GM19239 (cell line): ENCODE results near the gene PTPRM.

Experiments
- DNase-seq: peaks from one replicate; pipeline ENCODE4 v3.0.0; 2011; ENCODE audit warnings: low spot score; ENCODE audit not compliant: insufficient read length
- FAIRE-seq: peaks from 2 replicates; lab custom pipeline; 2011; peaks lifted over from hg19 to GRCh38; lab: Jason Lieb, UNC

The PTPRM gene

DNA sequence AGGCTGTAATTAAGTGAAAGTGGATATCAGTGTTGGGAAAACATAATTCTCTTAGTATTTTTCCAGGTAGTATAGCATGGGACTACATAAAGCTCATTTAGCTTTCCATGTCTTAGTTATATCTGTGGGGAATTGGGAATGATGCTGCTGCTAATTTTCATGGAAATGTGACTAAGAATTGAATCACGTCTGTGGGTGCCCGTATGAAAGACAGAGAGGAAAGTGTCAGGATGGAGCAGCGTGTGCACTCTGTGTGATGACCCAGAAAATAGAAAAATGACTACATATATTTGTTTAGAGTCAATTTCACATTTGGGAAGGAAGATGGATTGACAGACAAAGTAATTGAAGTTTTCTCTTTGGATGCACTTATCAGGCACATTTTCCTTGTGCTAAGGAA is 212.1 kb downstream of the PTPRM start:
- no peak for DNase-seq
- FAIRE-seq, result no peak

DNA sequence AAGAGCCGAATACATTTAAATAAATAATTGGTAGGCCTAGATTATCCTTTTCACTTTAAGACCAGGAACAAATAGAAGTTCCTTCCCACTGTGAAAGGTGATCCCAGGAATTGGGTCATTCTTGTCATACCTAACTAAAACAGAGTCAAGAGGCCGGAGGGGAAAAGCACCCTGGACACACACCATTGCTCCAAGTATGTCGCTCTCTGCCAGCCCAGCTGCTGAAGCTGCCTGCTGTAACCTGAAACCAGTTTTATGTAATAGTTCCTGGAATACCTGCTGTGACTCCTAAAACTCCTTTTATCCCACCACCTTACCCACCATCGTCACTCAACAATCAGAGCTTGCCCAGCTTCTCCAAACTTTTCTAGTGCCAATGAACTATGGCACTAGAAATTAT is 217.1 kb downstream of the PTPRM start:
- DNase-seq (no peak), FAIRE-seq (no peak)

DNA sequence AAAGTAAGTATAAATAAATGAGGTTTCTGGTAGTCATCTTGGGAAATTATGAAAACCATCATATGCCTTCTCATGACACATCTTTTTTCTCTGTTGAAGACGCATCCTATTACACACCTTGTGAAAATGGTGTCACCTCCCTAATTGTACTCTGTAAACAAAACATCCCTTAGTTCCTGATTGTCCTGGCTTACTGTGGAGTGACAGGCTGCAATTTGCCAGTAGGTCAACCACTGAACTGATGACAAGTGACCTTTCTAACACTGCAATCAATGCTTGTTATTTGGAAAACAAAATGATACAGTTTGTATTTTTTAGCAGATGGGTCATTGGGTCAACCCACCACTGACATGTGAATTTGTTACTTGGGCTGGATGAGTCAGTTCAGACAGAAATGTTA is 219.5 kb downstream of the PTPRM start:
- no peak for DNase-seq
- FAIRE-seq, result no peak

DNA sequence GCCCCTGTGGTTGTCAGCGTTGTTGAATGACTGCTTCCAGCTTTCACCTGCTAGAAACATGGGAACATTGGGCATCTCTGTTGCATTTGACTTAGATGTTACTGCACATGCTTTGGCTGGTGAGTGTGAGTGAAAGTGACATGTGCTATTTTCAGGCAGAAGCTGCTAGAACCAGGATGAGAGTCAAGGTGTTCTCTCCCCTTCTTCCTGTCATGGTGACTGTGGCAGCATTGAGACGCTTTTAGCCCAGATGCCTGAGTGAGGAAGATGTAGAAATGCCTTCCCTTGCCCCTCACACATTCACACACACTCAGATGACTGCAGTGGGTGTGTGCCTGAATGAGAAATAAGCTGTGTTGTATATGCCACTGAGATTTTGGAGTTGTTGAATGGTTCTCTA is 220.2 kb downstream of the PTPRM start:
- DNase-seq (no peak), FAIRE-seq (no peak)

DNA sequence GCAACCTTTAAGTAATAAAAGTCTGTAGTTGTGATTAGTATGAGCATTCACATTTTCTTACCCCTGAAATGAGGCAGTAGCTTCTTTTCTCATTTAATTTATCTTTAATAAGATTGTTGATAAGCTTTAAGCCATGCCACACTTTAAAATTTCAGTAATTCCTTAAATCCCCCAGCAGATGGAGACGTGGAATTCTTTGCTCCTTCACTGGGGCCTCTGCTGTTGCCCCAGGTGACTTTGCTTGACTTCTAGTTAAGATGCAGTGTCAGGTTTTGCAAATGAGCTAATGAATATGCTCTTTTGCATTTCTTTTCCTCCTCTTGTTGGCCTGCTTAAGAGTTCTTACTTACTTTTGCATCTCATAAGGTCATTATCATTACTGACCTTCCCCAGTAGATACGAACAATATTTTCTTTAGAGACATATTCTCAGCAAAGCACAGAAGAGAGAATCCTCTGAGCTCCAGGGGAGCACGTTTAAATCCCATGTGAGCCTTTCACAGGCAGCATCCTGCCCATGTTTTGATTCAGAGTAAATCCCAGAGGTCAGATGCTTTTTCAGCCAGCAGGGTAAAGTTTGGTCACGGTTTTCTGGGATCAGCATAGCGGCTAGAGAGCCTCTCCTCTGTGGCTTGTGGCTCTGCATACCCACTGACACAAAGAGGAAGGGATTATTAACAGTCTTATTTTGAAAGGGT is 222.9 kb downstream of the PTPRM start:
- DNase-seq (no peak), FAIRE-seq (no peak)

DNA sequence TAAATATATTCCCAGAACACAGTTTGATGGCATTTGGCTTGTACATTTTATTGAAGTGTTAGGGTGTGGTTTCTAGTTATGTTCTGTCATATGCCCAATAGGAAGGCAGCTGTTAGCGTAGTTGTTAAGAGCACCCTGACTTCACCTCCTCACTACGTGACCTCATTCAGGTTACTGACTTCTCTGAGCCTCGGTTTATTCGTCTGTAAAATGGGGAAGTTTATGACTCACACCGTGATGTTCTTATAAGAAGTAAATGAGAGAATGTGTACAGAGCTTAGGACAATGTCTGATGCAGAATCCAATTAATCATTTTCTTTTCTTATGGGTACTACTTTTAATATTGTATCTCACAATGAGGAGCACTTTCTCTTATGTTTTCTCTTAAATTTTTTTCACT is 226.0 kb downstream of the PTPRM start:
- no peak for FAIRE-seq
- no peak for DNase-seq

DNA sequence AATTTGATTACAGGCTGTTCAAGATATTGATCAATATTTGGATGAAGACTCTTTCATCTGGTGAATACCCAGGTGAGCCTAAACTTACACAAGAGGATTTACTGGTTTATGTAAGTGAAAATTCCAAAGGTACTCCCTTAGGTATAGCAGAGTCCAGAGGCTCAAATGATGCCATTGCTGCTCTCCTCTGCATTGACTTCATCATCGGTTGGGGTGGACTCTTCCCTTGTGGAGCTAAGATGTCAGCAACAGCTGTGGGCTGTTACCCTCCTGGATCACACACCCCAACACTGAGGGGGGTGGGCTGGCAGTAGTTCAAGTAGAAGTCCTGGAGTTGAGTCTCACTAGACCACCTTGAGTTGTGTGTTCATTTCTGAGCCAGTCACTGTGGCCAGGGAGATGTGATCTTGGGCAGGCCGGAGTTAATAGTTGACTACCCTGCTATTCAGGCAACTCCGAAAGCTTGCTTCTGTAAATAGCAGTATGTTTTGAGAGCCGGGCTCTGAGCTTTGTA is 236.9 kb downstream of the PTPRM start:
- FAIRE-seq (no peak), DNase-seq (no peak)

DNA sequence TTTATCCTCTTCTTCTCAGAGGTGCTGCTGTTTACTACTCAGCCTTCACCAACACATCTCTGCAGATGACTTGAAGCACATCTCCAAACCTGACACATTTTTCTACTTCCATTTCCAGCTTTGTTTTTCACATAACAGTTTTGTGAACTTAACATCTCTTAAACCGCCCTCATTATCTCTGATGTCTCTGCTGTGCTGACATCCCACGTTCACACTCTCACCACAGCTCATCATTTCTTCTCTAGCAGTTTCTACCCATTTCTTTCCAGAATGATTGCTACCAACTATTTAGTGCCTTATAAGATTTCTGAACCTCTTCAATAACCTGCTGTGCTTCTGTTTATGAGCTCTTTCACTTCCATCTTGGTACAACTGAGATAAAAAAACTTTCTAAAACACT is 238.0 kb downstream of the PTPRM start:
- DNase-seq, result no peak
- FAIRE-seq, result no peak

DNA sequence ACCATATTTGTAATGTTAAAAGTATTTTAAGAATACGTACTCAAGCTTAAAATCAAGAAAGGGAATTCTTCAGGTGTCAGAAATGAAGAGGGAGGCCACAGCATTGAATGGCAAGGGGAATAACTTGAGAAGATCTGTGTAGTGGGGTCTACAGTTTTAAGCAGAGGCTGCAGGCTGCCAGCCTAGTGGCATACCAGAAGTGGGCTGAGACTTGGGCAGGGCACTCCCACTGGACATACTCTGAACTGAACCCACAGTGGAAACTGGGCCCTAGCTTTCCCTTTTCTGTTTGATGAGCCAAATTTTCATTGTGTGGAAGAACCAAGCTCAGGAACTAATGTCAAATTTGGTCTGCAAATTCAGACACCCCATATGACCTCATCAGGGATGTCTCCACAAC is 238.8 kb downstream of the PTPRM start:
- DNase-seq, result no peak
- FAIRE-seq, result no peak

DNA sequence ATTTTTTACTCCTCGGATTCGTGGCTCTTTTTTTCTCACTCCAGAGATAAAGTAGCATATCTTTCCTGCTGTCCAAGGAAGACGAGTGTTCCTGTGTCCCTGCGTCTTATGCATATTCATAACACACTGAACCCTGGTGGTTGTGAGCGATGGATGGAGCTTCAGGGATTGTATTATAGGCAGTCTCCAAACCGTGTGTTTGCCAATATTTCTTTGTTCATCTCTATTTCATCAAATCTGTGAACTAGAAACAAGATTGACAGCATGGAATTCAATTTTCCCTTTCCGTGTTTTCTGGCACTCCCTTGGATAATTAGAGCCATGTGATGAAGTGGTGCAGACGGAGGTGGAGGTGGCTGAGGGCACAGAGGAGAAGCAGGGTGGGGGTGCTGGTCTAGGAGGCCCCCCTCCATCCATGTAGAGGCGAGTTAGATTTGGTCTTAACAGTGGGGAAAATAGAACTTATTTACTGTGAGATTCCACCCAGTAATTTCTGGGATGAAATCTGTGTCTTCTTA is 240.9 kb downstream of the PTPRM start:
- FAIRE-seq, result no peak

DNA sequence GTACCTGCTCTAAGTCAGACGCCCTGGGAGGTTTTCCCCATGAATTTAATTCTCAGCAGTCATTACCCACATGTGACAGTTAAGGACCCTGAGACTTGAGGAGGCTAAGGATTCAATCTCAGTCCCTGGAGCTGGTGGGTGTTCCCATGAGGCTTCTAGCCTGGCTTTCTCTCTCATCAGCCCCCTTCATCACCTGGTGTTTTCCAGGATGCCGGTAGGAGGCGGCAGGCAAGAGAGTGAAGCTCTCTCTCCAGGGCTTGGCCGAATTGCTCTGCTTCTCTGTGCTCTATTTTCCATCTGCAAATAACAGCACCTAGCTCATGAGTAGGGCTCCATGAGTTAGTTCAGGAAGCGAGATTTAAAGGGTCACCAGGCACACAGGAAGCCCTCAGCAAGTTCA is 241.9 kb downstream of the PTPRM start:
- FAIRE-seq, result no peak
- no peak for DNase-seq

More for the DNA sequence above, 240.9 kb downstream of the PTPRM start:
- DNase-seq, result no peak

DNA sequence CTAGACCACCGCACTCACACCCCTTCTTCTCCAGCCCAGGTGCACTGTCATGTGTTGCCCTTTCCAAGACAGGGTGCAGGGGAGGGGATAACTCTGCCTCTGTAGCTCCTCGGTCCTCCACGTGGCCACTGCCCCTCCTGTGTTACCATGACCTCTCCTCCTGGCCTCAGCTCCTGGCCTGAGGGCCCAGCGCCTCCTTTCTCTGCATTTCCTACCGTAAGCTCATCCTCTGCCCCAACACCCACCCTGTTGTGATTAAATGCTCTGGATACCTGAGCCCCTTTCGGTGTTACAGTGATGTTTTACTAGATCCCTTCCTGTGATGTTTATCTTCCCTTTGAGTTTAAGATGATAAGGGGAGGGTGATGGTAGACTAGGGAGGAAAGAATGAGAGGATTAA is 242.3 kb downstream of the PTPRM start:
- no peak for DNase-seq
- FAIRE-seq, result no peak

DNA sequence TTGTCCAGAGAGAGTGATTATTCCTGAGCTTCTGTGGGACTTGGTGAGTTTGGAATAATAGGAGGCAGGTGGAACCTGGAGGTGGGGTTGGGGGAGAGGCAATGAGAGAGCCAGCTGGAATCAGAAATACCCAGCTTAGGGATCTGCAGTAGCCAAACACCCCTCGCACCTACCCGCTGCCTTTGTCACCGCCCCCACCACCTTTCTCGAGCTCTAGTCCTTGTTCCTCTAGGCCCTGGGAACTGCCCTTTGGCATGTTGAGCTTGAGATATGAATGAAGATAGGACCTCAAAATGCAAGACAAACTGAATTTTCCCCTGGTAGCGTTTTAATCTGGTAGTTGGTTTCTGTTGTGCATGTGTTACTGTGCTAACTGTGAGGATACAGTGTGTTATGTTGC is 242.9 kb downstream of the PTPRM start:
- DNase-seq (no peak), FAIRE-seq (no peak)

DNA sequence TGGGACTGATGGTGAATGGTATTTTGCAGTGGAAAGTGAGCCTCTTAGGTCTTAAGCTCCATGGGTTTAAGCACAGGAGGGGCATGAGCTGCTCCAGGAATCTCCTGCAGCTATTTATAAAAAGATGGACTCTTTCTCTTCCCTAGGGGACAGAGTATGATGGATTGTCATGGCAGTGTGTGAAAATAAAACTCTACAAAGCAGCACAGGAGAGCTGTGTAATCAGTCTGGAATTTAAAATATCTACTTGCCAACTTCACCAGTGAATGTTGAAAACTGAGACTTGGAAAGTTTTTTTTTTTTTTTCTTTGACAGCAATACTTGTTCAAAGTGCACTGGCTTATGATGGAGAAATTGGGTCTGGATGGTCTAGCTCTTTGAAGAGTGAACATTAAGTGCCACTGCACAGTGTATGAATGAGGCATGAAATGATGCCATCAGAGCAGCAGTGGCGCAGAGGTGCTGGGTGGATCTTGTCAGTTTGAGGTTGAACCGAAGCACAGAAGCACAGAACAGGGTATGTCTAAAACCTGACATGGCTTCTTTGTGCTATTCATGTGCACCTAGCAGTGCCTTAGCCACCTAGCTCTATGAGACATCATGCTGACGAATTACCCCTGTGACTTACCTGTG is 245.4 kb downstream of the PTPRM start:
- DNase-seq (no peak), FAIRE-seq (no peak)

DNA sequence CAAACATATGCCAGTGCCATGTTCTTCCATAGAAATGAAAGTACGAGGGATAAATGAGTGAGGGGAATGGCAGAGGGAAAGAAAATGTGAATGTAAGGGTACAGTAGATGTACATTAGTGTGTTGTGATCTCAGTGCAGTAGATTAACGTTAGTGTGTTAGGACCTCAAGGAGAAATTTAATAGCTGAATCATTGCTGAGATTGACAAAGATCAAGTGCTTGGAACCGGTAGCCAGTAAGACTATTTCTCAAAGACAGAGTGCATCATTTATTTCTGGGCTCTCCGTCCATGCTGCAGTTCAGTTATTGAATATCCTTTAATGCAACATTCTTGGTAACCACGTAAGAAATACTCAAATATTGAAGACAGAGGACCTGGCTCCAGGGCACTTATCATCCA is 246.0 kb downstream of the PTPRM start:
- FAIRE-seq (no peak), DNase-seq (no peak)

DNA sequence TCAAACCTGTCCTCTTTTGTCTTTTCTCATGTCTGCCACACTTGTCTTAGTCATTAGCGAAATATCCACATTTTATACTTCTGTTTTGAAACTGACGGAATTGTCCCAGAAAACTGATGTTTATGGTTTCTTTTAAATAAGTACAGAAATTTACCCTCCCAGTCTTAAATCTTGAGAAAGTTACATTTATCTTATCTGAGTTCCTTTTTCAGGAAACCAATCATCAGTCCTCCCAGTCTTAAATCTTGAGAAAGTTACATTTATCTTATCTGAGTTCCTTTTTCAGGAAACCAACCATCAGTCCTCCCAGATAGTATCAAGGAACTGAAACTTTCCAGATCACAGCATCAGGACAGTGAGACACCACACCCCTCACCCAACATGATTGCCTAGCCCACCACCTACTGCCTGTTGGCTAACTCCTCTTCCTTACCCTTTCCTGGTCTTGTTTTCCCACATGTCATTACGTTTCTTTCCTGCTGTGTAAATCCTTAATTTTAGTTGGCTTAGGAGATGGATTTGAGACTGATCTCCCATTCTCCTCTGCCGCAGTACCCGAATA is 247.7 kb downstream of the PTPRM start:
- DNase-seq, result no peak
- FAIRE-seq, result no peak

DNA sequence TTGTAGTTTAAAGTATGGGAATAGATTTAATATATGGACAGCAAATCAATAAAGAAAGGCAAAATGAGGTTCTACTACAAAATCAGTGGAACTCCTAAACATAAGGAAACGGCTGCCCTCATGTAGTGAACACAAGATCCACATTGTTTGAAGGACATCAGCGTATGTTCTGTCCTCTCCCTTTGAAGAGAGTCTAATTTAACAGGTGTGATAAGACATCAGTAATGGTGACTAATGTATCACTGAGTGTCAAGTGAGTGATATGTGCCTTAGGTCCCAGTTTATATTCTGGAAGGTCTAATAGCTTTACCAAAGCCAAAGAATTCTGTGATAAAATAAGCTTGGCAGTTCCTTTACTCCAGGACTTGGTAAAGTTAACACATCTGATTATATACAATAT is 248.7 kb downstream of the PTPRM start:
- no peak for DNase-seq
- no peak for FAIRE-seq

DNA sequence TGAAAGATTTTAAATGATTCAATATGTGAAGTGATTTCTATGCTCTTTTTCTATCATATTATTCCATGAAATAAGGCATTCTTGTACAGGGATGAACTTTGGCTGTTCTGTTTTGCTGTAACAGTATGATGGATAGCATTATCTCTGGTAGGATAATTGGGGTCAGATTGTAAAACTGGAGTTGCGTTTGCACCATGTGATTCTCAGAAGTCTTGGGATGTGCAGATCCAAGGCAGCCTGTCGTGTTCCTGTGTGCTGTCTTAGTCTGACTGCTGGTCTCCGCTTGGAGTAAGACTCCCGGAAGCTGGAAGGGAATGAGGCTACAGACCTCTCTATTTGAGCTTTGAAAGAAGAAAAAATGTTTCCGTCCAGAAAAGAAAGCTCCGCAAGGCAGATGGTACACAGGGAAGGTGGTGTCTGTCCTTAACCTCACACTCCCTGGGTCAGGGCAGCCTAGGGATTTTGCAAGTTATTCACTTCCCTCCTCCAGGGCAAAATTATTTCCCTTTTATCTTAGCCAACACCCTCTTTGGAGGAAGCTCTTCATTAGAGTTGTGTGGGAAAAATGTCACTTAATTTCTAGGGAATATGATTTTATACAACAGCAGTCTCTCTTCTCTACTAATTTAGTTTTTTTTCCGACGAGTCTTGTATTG is 250.6 kb downstream of the PTPRM start:
- no peak for DNase-seq
- FAIRE-seq, result no peak

DNA sequence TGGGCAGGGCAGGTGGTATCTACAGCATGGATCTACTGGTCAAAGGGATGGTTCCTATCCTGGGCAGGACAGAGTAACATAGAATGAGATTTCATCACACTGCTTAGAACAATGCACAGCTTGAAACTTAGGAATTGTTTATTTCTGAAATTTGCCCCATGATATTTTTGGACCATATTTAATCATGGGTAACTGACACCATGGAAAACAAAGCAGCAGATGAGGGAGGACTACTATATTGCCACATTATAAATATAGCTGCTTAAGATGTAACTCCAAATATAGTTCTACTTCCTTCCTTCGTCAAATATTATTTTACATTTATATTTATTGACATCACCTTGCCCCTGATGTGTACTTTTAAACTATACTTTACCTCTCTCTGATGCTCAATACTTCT is 254.7 kb downstream of the PTPRM start:
- DNase-seq (no peak), FAIRE-seq (no peak)

DNA sequence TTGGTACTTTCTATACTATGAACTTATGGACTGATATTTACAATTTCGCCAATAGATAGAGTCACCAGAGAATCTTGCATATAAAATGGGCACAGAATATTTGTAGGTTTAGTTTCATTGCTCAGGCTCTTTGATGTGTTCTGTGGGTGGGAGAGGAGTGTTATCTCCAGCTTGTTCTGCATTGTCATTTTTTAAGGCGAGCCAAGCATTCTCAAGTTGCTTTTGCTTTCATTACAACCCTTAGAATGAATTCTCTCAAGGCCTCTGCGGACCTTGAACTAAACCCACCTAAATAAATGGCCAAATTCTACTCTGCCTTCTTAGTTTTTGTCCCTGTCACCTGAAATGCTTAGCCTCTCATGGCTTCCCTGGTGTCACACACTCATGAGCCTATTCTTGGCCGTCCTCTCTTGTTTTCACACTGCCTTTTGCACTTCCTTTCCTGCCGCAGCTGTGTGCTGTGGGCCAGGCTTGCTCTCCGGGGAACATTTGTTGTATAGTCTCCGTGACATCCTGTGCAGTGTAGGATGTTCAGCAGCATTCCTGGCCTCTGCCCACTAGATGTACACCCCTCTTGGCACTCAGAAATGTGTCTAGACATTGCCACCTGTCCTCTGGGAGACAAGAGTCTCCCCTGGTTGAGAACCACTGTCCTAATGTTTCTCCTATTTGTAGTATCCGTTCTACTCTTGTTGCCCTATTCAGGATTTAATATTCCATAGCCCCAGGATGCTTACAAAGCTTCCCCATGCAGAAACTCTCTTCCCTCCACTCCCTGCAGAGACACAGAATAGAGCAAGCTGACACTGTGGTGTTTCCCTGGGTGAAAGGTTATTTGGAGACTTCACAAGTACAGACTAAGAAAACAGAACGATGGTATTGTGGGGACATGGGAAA is 255.6 kb downstream of the PTPRM start:
- FAIRE-seq, result no peak
- no peak for DNase-seq
